ENCODE results near the gene B4GALNT1. TPM values are rescaled to one million over a fixed set of nuclear protein-coding genes. Genes with fewer than 3 reads are reported as not detected.

The B4GALNT1 gene
- total and polyA plus RNA-seq, 9 of the 15 experiments (the other 6 are each of a cell fraction or from before 2014, with no cell fraction given): 1.0 to 32.2 (median 9.8) TPM

DNA sequence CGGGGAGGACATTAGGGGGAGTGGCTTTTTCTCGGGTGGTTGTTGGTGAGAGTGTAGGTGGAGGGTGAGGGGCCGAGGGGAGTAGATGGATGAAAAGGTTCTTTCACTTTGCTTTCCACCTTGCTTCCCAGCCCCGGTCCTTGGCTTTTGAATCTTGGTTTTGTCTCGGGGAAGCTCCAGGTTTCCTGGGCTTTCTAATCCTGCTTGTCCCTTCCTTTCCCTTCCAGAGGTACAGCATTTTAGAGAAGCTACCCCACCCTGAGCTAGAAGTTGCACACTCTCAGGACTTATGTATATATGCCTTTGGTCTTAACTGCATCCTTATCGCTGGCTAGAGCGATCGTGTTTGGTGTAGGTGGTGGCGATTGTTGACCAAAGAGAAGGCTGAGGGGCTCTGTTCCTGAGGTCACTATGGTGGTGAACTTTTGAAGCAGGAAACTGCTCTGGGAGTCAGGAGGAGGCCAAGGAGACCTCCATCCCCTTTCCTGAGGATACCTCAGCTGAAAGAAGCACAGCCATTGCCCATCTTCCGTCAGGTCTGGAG is 41.1 kb downstream of the B4GALNT1 start (continued):
- TF ChIP-seq, protein P1, sequence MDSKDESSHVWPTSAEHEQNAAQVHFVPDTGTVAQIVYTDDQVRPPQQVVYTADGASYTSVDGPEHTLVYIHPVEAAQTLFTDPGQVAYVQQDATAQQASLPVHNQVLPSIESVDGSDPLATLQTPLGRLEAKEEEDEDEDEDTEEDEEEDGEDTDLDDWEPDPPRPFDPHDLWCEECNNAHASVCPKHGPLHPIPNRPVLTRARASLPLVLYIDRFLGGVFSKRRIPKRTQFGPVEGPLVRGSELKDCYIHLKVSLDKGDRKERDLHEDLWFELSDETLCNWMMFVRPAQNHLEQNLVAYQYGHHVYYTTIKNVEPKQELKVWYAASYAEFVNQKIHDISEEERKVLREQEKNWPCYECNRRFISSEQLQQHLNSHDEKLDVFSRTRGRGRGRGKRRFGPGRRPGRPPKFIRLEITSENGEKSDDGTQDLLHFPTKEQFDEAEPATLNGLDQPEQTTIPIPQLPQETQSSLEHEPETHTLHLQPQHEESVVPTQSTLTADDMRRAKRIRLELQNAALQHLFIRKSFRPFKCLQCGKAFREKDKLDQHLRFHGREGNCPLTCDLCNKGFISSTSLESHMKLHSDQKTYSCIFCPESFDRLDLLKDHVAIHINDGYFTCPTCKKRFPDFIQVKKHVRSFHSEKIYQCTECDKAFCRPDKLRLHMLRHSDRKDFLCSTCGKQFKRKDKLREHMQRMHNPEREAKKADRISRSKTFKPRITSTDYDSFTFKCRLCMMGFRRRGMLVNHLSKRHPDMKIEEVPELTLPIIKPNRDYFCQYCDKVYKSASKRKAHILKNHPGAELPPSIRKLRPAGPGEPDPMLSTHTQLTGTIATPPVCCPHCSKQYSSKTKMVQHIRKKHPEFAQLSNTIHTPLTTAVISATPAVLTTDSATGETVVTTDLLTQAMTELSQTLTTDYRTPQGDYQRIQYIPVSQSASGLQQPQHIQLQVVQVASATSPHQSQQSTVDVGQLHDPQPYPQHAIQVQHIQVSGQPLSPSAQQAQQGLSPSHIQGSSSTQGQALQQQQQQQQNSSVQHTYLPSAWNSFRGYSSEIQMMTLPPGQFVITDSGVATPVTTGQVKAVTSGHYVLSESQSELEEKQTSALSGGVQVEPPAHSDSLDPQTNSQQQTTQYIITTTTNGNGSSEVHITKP (IDR thresholded peaks at IDR 0.05; ENCODE audit: partially characterized antibody): peak; percentile 82

DNA sequence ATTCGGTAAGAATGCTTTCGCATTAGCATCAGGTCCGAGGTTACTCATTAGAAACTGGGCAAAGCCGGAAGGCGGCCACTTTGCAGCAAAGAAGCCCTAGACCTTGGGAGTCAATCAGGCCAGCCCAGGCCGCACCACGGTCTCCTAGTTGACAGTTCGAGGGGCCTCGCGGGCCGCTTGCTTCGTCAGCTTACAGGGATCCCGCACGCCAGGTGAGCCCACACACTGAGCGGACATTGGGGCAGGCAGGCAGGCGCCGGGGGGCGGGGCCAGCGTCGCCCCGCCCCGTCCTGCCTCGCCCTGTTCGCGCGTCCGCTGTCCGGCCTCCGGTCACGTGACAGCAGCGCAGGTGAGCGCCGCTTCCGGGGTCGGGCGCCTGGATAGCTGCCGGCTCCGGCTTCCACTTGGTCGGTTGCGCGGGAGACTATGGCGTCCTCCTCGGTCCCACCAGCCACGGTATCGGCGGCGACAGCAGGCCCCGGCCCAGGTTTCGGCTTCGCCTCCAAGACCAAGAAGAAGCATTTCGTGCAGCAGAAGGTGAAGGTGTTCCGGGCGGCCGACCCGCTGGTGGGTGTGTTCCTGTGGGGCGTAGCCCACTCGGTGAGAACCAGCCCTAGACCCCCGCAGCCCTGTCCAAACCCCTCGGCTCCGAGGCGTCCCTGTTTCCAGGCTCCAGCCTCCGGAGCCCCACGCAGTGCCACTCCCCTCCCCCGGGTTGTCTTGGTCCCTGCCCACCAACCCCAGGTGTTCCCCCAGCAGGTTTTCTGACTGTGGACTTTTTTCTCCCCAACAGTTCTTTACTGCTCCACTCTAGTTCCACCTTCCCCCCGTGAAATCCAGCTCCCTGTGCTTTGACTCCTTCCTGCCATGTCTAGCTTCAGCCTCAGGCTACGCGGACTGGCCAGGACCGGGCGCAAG is 41.9 kb downstream of the B4GALNT1 start, which contains the start of gene PIP4K2C:
PIP4K2C (plus strand) TSS at position 329 of the 918 bp plus-strand sequence; CDS start at position 427, 98 bp downstream.
- intact Hi-C loops (cut with micrococcal nuclease) (no loop called here), in situ Hi-C loops (cut with MboI) (no loop called here)
- Histone ChIP-seq H4K20me1 (replicated peaks; ENCODE audit: control insufficient read depth, insufficient read depth, low read length) (no peaks in the 10 kb centered on the region), H3K9me1 (ENCODE audit: control insufficient read depth, insufficient read depth, low read length) (no peaks in the 10 kb centered on the region), H3K4me2 (ENCODE audit: insufficient read depth, low read length) (peak within 1 kb of the TSS; percentile 77), H3K4me1 (replicated peaks in 1 of 2; ENCODE audit: control insufficient read depth in 2 of 2, insufficient read depth in 2 of 2, low read length in 2 of 2) (peaks cover 22 to 23% of the 10 kb centered on the region in 2 experiments), H3K9ac (ENCODE audit: insufficient read depth in 1 of 2, low read depth in 2 of 2, low read length in 2 of 2) (peak within 1 kb of the TSS; percentile 81 to 98), H3K9me3 (replicated peaks; ENCODE audit: control insufficient read depth, insufficient read depth, low read depth, low read length) (no peaks in the 10 kb centered on the region), H3K36me3 (ENCODE audit: control insufficient read depth, insufficient read depth, low read length) (peaks cover 26% of the 10 kb centered on the region; the same call in 2 of the 3 replicates), H3K4me3 (peak within 1 kb of the TSS; percentile 72), H2AFZ (ENCODE audit: low read depth, low read length) (peak within 1 kb of the TSS; percentile 97), H3K79me2 (ENCODE audit: control insufficient read depth, insufficient read depth, low read length) (peaks cover 27% of the 10 kb centered on the region), H3K27ac (ENCODE audit: extremely low read depth, low read depth, low read length) (peak within 1 kb of the TSS; percentile 84), H3K27me3 (ENCODE audit: control insufficient read depth in 2 of 2, insufficient read depth in 2 of 2, low read length in 2 of 2) (no peaks in the 10 kb centered on the region)
- POLR2A ChIA-PET: interaction anchor here (0.6 to 4.2 kb wide), 16 partner anchors 8 to 154 kb away, joined by 3 to 20 read pairs (median 4); partner anchors contain the start of genes DDIT3 and TSPAN31
- DNase-seq (ENCODE audit: extremely low read depth in 1 of 4, low spot score in 3 of 4) (peak; percentile 92 to 97 (median 95)), ATAC-seq (peak; percentile 96), FAIRE-seq (peak; percentile 74)
- CTCF ChIA-PET (ENCODE audit: low intra/inter-chr PET ratio): interaction anchor here (1.2 kb wide), 1 partner anchor 102 kb away, joined by 3 read pairs; the partner anchor contains the start of gene OS9
- WGBS (ENCODE audit: insufficient coverage, low coverage, missing lambda C conversion rate): under 1% methylated on average over 49 of the region's 69 CpGs
- BruUV-seq (replicated peaks): TSS peak; percentile 50
- no peak for TF ChIP-seq STAG1 (CRISPR knock-in tag; IDR thresholded peaks at IDR 0.05; ENCODE audit: borderline replicate concordance)
- no peak for TF ChIP-seq PTBP1 (IDR thresholded peaks at IDR 0.05; ENCODE audit: low read depth, low read length)
- peak; percentile 68; the same call in 1 of the 2 replicates for TF ChIP-seq KLF1 (tag; IDR thresholded peaks at IDR 0.05)
- TF ChIP-seq TAF9B (IDR thresholded peaks at IDR 0.05; ENCODE audit: partially characterized antibody): peak; percentile 50
- no peak for TF ChIP-seq XRCC4 (IDR thresholded peaks at IDR 0.05; ENCODE audit: extremely low read depth, insufficient read depth, insufficient read length)
- TF ChIP-seq, protein P2, sequence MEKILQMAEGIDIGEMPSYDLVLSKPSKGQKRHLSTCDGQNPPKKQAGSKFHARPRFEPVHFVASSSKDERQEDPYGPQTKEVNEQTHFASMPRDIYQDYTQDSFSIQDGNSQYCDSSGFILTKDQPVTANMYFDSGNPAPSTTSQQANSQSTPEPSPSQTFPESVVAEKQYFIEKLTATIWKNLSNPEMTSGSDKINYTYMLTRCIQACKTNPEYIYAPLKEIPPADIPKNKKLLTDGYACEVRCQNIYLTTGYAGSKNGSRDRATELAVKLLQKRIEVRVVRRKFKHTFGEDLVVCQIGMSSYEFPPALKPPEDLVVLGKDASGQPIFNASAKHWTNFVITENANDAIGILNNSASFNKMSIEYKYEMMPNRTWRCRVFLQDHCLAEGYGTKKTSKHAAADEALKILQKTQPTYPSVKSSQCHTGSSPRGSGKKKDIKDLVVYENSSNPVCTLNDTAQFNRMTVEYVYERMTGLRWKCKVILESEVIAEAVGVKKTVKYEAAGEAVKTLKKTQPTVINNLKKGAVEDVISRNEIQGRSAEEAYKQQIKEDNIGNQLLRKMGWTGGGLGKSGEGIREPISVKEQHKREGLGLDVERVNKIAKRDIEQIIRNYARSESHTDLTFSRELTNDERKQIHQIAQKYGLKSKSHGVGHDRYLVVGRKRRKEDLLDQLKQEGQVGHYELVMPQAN (IDR thresholded peaks at IDR 0.05; ENCODE audit: borderline replicate concordance): peak; percentile 96
- TF ChIP-seq, protein P3, sequence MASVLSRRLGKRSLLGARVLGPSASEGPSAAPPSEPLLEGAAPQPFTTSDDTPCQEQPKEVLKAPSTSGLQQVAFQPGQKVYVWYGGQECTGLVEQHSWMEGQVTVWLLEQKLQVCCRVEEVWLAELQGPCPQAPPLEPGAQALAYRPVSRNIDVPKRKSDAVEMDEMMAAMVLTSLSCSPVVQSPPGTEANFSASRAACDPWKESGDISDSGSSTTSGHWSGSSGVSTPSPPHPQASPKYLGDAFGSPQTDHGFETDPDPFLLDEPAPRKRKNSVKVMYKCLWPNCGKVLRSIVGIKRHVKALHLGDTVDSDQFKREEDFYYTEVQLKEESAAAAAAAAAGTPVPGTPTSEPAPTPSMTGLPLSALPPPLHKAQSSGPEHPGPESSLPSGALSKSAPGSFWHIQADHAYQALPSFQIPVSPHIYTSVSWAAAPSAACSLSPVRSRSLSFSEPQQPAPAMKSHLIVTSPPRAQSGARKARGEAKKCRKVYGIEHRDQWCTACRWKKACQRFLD (CRISPR knock-in tag; IDR thresholded peaks at IDR 0.05): peak; percentile 72; the same call in 1 of the 2 replicates
